Thyroid gland (tissue), 4 donors: ENCODE measurements around the gene MRPL10. TPM values are rescaled to one million over a fixed set of nuclear protein-coding genes. Genes with fewer than 3 reads are reported as not detected.

ENCODE experiments used
- DNase-seq, 2 donors: peaks; one replicate each; pipeline ENCODE4 v3.0.0-alpha.2; 2019
- H3K27ac ChIP-seq, 3 donors: fragments of 200-600 bp; sonication (generic); 1 replicate in 2 of 3; 2 replicates in 1 of 3; pipeline ENCODE4 v1.5.1; 2016 to 2019; ENCODE audit warnings: mild to moderate bottlenecking in 1 of 3, moderate library complexity in 1 of 3
- H3K27me3 ChIP-seq: fragments of 200-600 bp; sonication (generic); one replicate; pipeline ENCODE4 v1.5.1; 2019
- H3K36me3 ChIP-seq, 2 donors: fragments of 200-600 bp; sonication (generic); one replicate each; pipeline ENCODE4 v1.5.1; 2016 to 2019
- H3K4me1 ChIP-seq, 2 donors: fragments of 200-600 bp; sonication (generic); one replicate each; pipeline ENCODE4 v1.5.1; 2017 to 2019
- H3K4me3 ChIP-seq, 3 donors: fragments of 200-600 bp; sonication (generic); replicated peaks in 1 of 3; 1 replicate in 2 of 3; 2 replicates in 1 of 3; pipeline ENCODE4 v1.5.1; 2016; ENCODE audit warnings: mild to moderate bottlenecking in 1 of 3
- H3K9me3 ChIP-seq: fragments of 200-600 bp; sonication (generic); one replicate; pipeline ENCODE4 v1.5.1; 2017
- CTCF ChIP-seq, 6 experiments: fragments of 200-600 bp in 3 of 6; fragments of 450-650 bp in 3 of 6; sonication (generic) in 3 of 6; IDR thresholded peaks; one replicate each; pipeline ENCODE4 v1.5.1; 2016 to 2019; ENCODE audit warnings: antibody characterized with exemption in 6 of 6, mild to moderate bottlenecking in 2 of 6, inconsistent platforms in 1 of 6, moderate library complexity in 1 of 6
- POLR2A ChIP-seq, 2 donors: fragments of 450-650 bp; IDR thresholded peaks; one replicate each; pipeline ENCODE4 v1.6.1; 2017; ENCODE audit warnings: antibody characterized with exemption in 2 of 2, mild to moderate bottlenecking in 2 of 2, moderate library complexity in 1 of 2
- WGBS, 2 donors: methylation state at CpG; one replicate each; pipeline ENCODE4 v1.1.5; 2017; 5-methylcytosine and 5-hydroxymethylcytosine counted together
- intact Hi-C: fragments of 100-400 bp; cut with DNase I; formaldehyde crosslinking; loops from one replicate; pipeline ENCODE4 v1.15.1; 2023
- total RNA-seq, 4 donors: library from RNA; depleted of rRNA; stranded (reverse); fragments of >200 nt; gene quantifications; one replicate each; pipeline ENCODE4 v1.2.3, GENCODE V29; 2016

Gene MRPL10
- total RNA-seq, 4 donors from 2014 or later, result 36.1 to 51.9 (median 39.1) TPM

GRCh38 chr17:47808036-47808829 lies 23.1 kb downstream of the MRPL10 start:
- H3K36me3 ChIP-seq, result peaks cover 16 to 23% of the 10 kb centered on the region in 2 donors
- no peak overlapping the region for H3K4me3 ChIP-seq
- 87 to 90% methylated on average over 15 of the region's 20 CpGs for WGBS, 2 donors
- H3K27ac ChIP-seq, result no peak overlapping the region
- H3K4me1 ChIP-seq, result peaks cover 13 to 31% of the 10 kb centered on the region in 2 donors
- no peak for DNase-seq
- intact Hi-C loops, result loop anchor here (10.0 kb wide), 1 partner anchor 143 kb away; no protein-coding TSS in a partner anchor
- H3K9me3 ChIP-seq, result no peaks in the 10 kb centered on the region
- no peaks in the 10 kb centered on the region for H3K27me3 ChIP-seq
- TF ChIP-seq CTCF (IDR thresholded peaks at IDR 0.05), result no peak
- no peak for TF ChIP-seq POLR2A (IDR thresholded peaks at IDR 0.05)

- Histone ChIP-seq H3K9me3 (no peaks in the 10 kb centered on the region), H3K27ac (no peak overlapping the region), H3K4me1 (peaks cover 13 to 29% of the 10 kb centered on the region in 2 donors), H3K36me3 (peaks cover 16 to 23% of the 10 kb centered on the region in 2 donors), H3K4me3 (no peak overlapping the region), H3K27me3 (no peaks in the 10 kb centered on the region)
- intact Hi-C loops, result loop anchor here (10.0 kb wide), 1 partner anchor 143 kb away; no protein-coding TSS in a partner anchor
- 81 to 88% methylated on average over 11 of the region's 11 CpGs for WGBS, 2 donors
- TF ChIP-seq POLR2A (IDR thresholded peaks at IDR 0.05) (no peak), CTCF (IDR thresholded peaks at IDR 0.05) (no peak)
- DNase-seq, result no peak
These were observed 23.9 kb downstream of the MRPL10 start for GRCh38 chr17:47807421-47807820.

- no peak overlapping the region for H3K27ac ChIP-seq
- H3K9me3 ChIP-seq, result no peaks in the 10 kb centered on the region
- H3K4me1 ChIP-seq, result peaks cover 13 to 24% of the 10 kb centered on the region in 2 donors
- intact Hi-C loops, result loop anchor here (10.0 kb wide), 1 partner anchor 142 kb away; no protein-coding TSS in a partner anchor
- no peaks in the 10 kb centered on the region for H3K27me3 ChIP-seq
- H3K4me3 ChIP-seq, result no peak overlapping the region
- H3K36me3 ChIP-seq, result peaks cover 16 to 23% of the 10 kb centered on the region in 2 donors
- TF ChIP-seq POLR2A (IDR thresholded peaks at IDR 0.05) (no peak), CTCF (IDR thresholded peaks at IDR 0.05) (no peak)
- 93 to 95% methylated on average over 9 of the region's 9 CpGs for WGBS, 2 donors
- DNase-seq, result no peak
These were observed 24.5 kb downstream of the MRPL10 start for GRCh38 chr17:47806913-47807255.

- H3K27me3 ChIP-seq, result no peaks in the 10 kb centered on the region
- H3K36me3 ChIP-seq, result peaks cover 16 to 23% of the 10 kb centered on the region in 2 donors
- no peak for DNase-seq
- WGBS, 2 donors, result 84 to 85% methylated on average over 14 to 16 of the region's 16 CpGs
- TF ChIP-seq POLR2A (IDR thresholded peaks at IDR 0.05) (no peak), CTCF (IDR thresholded peaks at IDR 0.05) (no peak)
- H3K27ac ChIP-seq, result no peak overlapping the region
- peaks cover 11 to 19% of the 10 kb centered on the region in 2 donors for H3K4me1 ChIP-seq
- no peaks in the 10 kb centered on the region for H3K9me3 ChIP-seq
- H3K4me3 ChIP-seq, result no peak overlapping the region
- intact Hi-C loops, result loop anchor here (10.0 kb wide), 1 partner anchor 141 kb away; no protein-coding TSS in a partner anchor
These were observed 25.1 kb downstream of the MRPL10 start for GRCh38 chr17:47806026-47806912.
